Stomach (tissue), 9 donors: ENCODE data around the gene NEAT1. TPM values are rescaled to one million over a fixed set of nuclear protein-coding genes. Genes with fewer than 3 reads are reported as not detected.

Source experiments
- DNase-seq, 2 donors: peaks; one replicate each; pipeline versions ENCODE4 v3.0.0 to v3.0.0-alpha.2; 2013 to 2019
- H3K27ac ChIP-seq, 5 donors: fragments of 200-600 bp in 4 of 5; sonication (generic) in 4 of 5; one replicate each; pipeline ENCODE4 v1.5.1; 2013 to 2019; ENCODE audit warnings: mild to moderate bottlenecking in 1 of 5, moderate library complexity in 1 of 5
- H3K27me3 ChIP-seq, 3 donors: fragments of 200-600 bp; sonication (generic); one replicate each; pipeline ENCODE4 v1.5.1; 2017 to 2019; ENCODE audit warnings: mixed run types in 1 of 3
- H3K36me3 ChIP-seq, 4 donors: fragments of 200-600 bp; sonication (generic); 1 replicate in 3 of 4; 2 replicates in 1 of 4; pipeline ENCODE4 v1.5.1; 2016 to 2019
- H3K4me1 ChIP-seq, 4 donors: fragments of 200-600 bp; sonication (generic); one replicate each; pipeline ENCODE4 v1.5.1; 2016 to 2019
- H3K4me3 ChIP-seq, 4 donors: fragments of 200-600 bp; sonication (generic) in 3 of 4; one replicate each; pipeline ENCODE4 v1.5.1; 2016 to 2019; ENCODE audit warnings: mild to moderate bottlenecking in 1 of 4
- H3K9me3 ChIP-seq, 4 donors: fragments of 200-600 bp; sonication (generic); one replicate each; pipeline ENCODE4 v1.5.1; 2016 to 2019
- EP300 ChIP-seq: sonication (generic); formaldehyde crosslinking; IDR thresholded peaks from one replicate; pipeline ENCODE4 v1.6.1; 2017; ENCODE audit warnings: antibody characterized with exemption
- POLR2A ChIP-seq, 4 donors: fragments of 450-650 bp; IDR thresholded peaks; one replicate each; pipeline ENCODE4 v1.6.1; 2016; ENCODE audit warnings: antibody characterized with exemption in 4 of 4, control low read depth in 2 of 4, mild to moderate bottlenecking in 1 of 4, moderate library complexity in 1 of 4
- POLR2AphosphoS5 ChIP-seq, 3 donors: sonication (generic); formaldehyde crosslinking; IDR thresholded peaks; one replicate each; pipeline ENCODE4 v1.6.1; 2016; ENCODE audit warnings: antibody characterized with exemption in 3 of 3
- WGBS, 5 donors: extraction: QIAGEN DNeasy Blood & Tissue Kit in 3 of 5; methylation state at CpG; one replicate each; pipeline versions ENCODE4 v1.1.5 to v1.1.7; 2013 to 2018; 5-methylcytosine and 5-hydroxymethylcytosine counted together
- intact Hi-C: fragments of 100-400 bp; cut with DNase I; formaldehyde crosslinking; loops from one replicate; pipeline ENCODE4 v1.15.1; 2023; ENCODE audit warnings: low total_unique reads
- polyA plus RNA-seq, 3 donors: library from polyadenylated mRNA; stranded (reverse); fragments of 200-250 nt; gene quantifications; one replicate each; pipeline ENCODE4 v1.2.3, GENCODE V29; 2013
- total RNA-seq, 5 donors: library from RNA; depleted of rRNA; stranded (reverse); fragments of >200 nt; gene quantifications; one replicate each; pipeline versions ENCODE4 v1.1.0 to v1.2.3, GENCODE V29; 2014 to 2016
- TF ChIP-seq, protein P1 (sequence below), 7 experiments: fragments of 450-650 bp in 4 of 7; fragments of 200-600 bp in 3 of 7; sonication (generic) in 3 of 7; IDR thresholded peaks; one replicate each; pipeline ENCODE4 v1.5.1; 2016 to 2019; ENCODE audit warnings: antibody characterized with exemption in 7 of 7, control low read depth in 2 of 7, mild to moderate bottlenecking in 1 of 7
- donor health status: healthy with polysubstance abuse.
- donor health status: Bipolar disorder and iron deficiency.
- donor health status: healthy.

Gene NEAT1
- total and polyA plus RNA-seq, 8 donors: 131 to 2,124 (median 707) TPM

- intact Hi-C loops: loop anchor here (5.0 kb wide), 1 partner anchor 78 kb away; no protein-coding TSS in a partner anchor
- H3K27me3 ChIP-seq: no peaks in the 10 kb centered on the region
- peaks cover 18 to 49% (median 20%) of the 10 kb centered on the region in 4 donors for H3K36me3 ChIP-seq
- H3K4me3 ChIP-seq: peak overlapping the region; percentile 81 to 92 (median 86)
- H3K9me3 ChIP-seq: no peaks in the 10 kb centered on the region
- 0 to 2% (median 1%) methylated on average over 17 to 18 of the region's 18 CpGs for WGBS, 5 donors
- DNase-seq: peak; percentile 55 to 67
- peak; percentile 14 to 94 (median 87) for TF ChIP-seq POLR2AphosphoS5 (IDR thresholded peaks at IDR 0.05)
- peak in 2 of 4 donors; percentile 21 to 59 for TF ChIP-seq POLR2A (IDR thresholded peaks at IDR 0.05)
- TF ChIP-seq EP300: no peak
- H3K4me1 ChIP-seq: peaks cover 32 to 57% (median 45%) of the 10 kb centered on the region in 4 donors
- peak overlapping the region; percentile 98 to 100 (median 99) for H3K27ac ChIP-seq
Observed at GRCh38 chr11:65424205-65425104, 1.9 kb downstream of the NEAT1 start.

DNA sequence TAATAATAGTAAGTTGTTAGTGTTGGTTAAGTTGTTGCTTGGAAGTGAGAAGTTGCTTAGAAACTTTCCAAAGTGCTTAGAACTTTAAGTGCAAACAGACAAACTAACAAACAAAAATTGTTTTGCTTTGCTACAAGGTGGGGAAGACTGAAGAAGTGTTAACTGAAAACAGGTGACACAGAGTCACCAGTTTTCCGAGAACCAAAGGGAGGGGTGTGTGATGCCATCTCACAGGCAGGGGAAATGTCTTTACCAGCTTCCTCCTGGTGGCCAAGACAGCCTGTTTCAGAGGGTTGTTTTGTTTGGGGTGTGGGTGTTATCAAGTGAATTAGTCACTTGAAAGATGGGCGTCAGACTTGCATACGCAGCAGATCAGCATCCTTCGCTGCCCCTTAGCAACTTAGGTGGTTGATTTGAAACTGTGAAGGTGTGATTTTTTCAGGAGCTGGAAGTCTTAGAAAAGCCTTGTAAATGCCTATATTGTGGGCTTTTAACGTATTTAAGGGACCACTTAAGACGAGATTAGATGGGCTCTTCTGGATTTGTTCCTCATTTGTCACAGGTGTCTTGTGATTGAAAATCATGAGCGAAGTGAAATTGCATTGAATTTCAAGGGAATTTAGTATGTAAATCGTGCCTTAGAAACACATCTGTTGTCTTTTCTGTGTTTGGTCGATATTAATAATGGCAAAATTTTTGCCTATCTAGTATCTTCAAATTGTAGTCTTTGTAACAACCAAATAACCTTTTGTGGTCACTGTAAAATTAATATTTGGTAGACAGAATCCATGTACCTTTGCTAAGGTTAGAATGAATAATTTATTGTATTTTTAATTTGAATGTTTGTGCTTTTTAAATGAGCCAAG is 2.7 kb downstream of the NEAT1 start:
- 0 to 7% (median 1%) methylated on average over 9 of the region's 9 CpGs for WGBS, 5 donors
- Histone ChIP-seq H3K9me3 (no peaks in the 10 kb centered on the region), H3K4me1 (peaks cover 37 to 57% (median 42%) of the 10 kb centered on the region in 4 donors), H3K27ac (peak overlapping the region; percentile 98 to 100 (median 99)), H3K27me3 (no peaks in the 10 kb centered on the region), H3K4me3 (peak overlapping the region; percentile 81 to 92 (median 86)), H3K36me3 (peaks cover 18 to 49% (median 20%) of the 10 kb centered on the region in 4 donors)
- peak; percentile 60 to 88 for DNase-seq
- intact Hi-C loops: loop anchor here (5.0 kb wide), 1 partner anchor 77 kb away; no protein-coding TSS in a partner anchor
- TF ChIP-seq, protein P1, sequence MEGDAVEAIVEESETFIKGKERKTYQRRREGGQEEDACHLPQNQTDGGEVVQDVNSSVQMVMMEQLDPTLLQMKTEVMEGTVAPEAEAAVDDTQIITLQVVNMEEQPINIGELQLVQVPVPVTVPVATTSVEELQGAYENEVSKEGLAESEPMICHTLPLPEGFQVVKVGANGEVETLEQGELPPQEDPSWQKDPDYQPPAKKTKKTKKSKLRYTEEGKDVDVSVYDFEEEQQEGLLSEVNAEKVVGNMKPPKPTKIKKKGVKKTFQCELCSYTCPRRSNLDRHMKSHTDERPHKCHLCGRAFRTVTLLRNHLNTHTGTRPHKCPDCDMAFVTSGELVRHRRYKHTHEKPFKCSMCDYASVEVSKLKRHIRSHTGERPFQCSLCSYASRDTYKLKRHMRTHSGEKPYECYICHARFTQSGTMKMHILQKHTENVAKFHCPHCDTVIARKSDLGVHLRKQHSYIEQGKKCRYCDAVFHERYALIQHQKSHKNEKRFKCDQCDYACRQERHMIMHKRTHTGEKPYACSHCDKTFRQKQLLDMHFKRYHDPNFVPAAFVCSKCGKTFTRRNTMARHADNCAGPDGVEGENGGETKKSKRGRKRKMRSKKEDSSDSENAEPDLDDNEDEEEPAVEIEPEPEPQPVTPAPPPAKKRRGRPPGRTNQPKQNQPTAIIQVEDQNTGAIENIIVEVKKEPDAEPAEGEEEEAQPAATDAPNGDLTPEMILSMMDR (IDR thresholded peaks at IDR 0.05): peak in 1 of 7 experiments; percentile 6
- TF ChIP-seq POLR2AphosphoS5 (IDR thresholded peaks at IDR 0.05) (peak; percentile 57 to 97 (median 94)), EP300 (no peak), POLR2A (IDR thresholded peaks at IDR 0.05) (peak in 2 of 4 donors; percentile 63 to 83)

GRCh38 chr11:65425971-65426838 is 3.6 kb downstream of the NEAT1 start:
- H3K4me1 ChIP-seq: peaks cover 28 to 57% (median 44%) of the 10 kb centered on the region in 4 donors
- H3K27ac ChIP-seq: peak overlapping the region; percentile 78 to 100 (median 99)
- DNase-seq: peak; percentile 40 to 84
- WGBS, 5 donors: 0 to 4% (median 1%) methylated on average over 9 of the region's 9 CpGs
- TF ChIP-seq POLR2A (IDR thresholded peaks at IDR 0.05) (peak in 1 of 4 donors; percentile 58), POLR2AphosphoS5 (IDR thresholded peaks at IDR 0.05) (peak; percentile 63 to 91 (median 87))
- TF ChIP-seq, protein P1 (IDR thresholded peaks at IDR 0.05): no peak
- H3K36me3 ChIP-seq: peaks cover 18 to 49% (median 20%) of the 10 kb centered on the region in 4 donors
- intact Hi-C loops: loop anchor here (5.0 kb wide), 1 partner anchor 76 kb away; no protein-coding TSS in a partner anchor
- H3K27me3 ChIP-seq: no peaks in the 10 kb centered on the region
- peak overlapping the region; percentile 81 to 92 (median 86) for H3K4me3 ChIP-seq
- no peaks in the 10 kb centered on the region for H3K9me3 ChIP-seq
